H4 (cell line): ENCODE results near the gene GAPDH. TPM values are rescaled to one million over a fixed set of nuclear protein-coding genes. Genes with fewer than 3 reads are reported as not detected.

Experiments used
- DNase-seq: peaks from one replicate; pipeline ENCODE4 v3.0.0-alpha.2; 2015; ENCODE audit warnings: low spot score
- total RNA-seq: library from RNA; depleted of rRNA; stranded (reverse); fragments of >200 nt; shearing (Covaris generic); gene quantifications from 2 replicates; pipeline ENCODE4 v1.2.3, GENCODE V29; 2014

GAPDH gene
- total RNA-seq, 1 experiment from 2014 or later = 11,555 TPM

DNA sequence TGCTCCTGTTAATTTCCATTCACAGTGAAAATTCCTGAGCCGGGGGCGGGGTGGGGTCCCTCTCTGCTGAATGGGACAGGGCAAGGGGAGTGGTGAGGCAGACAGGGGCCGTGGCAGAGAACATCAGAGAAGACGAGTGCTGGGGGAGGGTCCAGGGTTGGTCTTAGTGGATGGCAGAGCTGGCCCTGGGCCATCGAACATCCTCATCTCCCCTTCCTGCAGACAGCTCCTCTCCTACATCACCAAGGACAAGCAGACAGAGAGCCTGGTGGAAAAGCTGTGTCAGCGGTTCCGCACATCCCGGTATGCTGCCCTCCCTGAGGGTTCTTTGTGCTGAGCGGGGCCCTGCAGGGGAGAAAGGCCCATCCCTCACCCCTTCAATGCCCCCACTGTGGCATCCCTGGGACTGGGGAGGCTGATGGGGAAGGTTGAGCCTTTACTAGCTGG is 5.0 kb upstream of the GAPDH start:
- DNase-seq = no peak

DNA sequence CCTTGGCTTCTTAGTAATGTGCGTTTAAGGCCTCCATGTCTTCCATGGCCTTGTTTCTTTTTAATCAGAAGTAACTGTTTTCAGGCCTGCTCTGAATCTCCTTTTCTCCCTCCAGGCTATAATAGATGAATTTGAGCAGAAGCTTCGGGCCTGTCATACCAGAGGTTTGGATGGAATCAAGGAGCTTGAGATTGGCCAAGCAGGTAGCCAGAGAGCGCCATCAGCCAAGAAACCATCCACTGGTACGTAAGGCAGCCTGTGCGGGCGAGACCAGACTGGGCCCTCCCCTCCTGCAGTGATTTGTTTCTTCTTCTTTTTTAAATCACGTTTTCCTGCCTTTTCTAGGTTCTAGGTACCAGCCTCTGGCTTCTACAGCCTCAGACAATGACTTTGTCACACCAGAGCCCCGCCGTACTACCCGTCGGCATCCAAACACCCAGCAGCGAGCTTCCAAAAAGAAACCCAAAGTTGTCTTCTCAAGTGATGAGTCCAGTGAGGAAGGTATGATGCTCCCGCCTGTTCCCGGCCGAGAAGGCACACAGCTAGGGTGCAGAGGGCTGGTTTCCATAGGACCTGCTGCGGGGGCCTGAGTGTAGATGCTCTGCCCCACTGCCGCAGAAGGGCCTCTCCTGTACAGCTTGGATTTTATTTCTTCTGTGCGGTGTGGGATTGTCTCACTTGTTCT is 3.6 kb upstream of the GAPDH start:
- no peak for DNase-seq

DNA sequence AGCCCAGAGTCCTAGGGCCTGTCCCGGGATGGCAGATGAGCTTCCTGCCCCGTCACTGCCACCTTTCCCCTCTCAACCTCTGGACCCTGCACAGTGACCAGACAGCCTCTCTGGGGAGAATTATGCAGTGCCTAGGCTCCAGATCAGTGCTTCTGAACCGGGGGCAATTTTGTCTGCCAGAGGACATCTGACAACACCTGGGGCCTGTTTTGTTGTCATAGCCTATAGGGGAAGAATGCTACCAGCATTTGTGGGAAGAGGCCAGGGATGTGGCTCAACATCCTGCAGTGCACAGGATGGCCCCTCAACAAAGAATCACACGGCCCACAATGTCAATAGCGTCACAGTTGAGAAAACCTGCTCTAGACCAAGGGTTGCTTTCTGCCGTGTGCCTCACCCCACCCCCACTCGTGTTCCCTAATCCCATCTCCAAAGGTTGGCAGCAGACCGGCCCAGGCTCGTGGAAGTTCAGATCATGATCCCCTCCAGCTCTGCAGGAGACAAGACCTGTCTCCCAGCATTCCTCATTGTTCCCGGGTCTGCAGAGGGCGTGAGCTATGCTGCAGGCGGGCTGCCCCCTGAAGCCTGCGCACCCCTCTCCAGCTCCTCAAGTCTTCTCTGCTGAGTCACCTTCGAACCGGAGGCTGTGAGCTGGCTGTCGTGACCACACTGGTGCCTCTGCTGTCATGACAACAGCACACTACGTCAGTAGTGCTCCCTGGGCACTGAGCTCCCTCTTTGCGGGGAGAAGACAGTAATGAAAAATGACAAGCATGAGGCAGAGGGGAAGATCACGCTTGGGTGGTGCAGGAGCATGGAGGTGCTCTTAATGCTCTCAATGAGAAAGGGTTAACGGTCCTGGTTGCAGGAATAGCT is 2.0 kb upstream of the GAPDH start:
- DNase-seq = peak; percentile 99

DNA sequence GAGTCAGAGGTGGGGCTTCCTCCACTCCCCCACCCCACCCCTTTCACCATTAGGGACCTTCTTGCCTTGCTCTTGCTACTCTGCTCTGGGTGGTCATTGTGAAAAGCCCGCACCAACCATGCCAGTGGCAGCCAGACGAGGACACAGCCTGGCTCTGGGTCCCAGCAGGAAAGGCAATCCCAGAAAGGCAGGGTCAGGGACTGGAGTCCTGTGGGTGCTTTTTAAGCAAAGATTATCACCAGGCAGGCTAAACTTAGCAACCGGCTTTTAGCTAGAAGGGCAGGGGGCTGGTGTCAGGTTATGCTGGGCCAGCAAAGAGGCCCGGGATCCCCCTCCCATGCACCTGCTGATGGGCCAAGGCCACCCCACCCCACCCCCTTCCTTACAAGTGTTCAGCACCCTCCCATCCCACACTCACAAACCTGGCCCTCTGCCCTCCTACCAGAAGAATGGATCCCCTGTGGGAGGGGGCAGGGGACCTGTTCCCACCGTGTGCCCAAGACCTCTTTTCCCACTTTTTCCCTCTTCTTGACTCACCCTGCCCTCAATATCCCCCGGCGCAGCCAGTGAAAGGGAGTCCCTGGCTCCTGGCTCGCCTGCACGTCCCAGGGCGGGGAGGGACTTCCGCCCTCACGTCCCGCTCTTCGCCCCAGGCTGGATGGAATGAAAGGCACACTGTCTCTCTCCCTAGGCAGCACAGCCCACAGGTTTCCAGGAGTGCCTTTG is 1.2 kb upstream of the GAPDH start:
- DNase-seq = peak; percentile 91

DNA sequence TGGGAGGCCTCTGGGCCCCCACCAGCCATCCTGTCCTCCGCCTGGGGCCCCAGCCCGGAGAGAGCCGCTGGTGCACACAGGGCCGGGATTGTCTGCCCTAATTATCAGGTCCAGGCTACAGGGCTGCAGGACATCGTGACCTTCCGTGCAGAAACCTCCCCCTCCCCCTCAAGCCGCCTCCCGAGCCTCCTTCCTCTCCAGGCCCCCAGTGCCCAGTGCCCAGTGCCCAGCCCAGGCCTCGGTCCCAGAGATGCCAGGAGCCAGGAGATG is 729 bp upstream of the GAPDH start:
- no peak for DNase-seq

DNA sequence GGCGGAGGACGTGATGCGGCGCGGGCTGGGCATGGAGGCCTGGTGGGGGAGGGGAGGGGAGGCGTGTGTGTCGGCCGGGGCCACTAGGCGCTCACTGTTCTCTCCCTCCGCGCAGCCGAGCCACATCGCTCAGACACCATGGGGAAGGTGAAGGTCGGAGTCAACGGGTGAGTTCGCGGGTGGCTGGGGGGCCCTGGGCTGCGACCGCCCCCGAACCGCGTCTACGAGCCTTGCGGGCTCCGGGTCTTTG is 303 bp downstream of the GAPDH start:
- DNase-seq = no peak

- DNase-seq = peak; percentile 65
Observed at GRCh38 chr12:6534945-6535696, 804 bp downstream of the GAPDH start.

DNA sequence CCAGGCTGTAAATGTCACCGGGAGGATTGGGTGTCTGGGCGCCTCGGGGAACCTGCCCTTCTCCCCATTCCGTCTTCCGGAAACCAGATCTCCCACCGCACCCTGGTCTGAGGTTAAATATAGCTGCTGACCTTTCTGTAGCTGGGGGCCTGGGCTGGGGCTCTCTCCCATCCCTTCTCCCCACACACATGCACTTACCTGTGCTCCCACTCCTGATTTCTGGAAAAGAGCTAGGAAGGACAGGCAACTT is 1.3 kb downstream of the GAPDH start:
- no peak for DNase-seq

GRCh38 chr12:6535960-6536847 is 1.9 kb downstream of the GAPDH start:
- no peak for DNase-seq

DNA sequence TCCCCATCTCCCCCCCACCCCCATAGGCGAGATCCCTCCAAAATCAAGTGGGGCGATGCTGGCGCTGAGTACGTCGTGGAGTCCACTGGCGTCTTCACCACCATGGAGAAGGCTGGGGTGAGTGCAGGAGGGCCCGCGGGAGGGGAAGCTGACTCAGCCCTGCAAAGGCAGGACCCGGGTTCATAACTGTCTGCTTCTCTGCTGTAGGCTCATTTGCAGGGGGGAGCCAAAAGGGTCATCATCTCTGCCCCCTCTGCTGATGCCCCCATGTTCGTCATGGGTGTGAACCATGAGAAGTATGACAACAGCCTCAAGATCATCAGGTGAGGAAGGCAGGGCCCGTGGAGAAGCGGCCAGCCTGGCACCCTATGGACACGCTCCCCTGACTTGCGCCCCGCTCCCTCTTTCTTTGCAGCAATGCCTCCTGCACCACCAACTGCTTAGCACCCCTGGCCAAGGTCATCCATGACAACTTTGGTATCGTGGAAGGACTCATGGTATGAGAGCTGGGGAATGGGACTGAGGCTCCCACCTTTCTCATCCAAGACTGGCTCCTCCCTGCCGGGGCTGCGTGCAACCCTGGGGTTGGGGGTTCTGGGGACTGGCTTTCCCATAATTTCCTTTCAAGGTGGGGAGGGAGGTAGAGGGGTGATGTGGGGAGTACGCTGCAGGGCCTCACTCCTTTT is 2.7 kb downstream of the GAPDH start:
- no peak for DNase-seq

DNA sequence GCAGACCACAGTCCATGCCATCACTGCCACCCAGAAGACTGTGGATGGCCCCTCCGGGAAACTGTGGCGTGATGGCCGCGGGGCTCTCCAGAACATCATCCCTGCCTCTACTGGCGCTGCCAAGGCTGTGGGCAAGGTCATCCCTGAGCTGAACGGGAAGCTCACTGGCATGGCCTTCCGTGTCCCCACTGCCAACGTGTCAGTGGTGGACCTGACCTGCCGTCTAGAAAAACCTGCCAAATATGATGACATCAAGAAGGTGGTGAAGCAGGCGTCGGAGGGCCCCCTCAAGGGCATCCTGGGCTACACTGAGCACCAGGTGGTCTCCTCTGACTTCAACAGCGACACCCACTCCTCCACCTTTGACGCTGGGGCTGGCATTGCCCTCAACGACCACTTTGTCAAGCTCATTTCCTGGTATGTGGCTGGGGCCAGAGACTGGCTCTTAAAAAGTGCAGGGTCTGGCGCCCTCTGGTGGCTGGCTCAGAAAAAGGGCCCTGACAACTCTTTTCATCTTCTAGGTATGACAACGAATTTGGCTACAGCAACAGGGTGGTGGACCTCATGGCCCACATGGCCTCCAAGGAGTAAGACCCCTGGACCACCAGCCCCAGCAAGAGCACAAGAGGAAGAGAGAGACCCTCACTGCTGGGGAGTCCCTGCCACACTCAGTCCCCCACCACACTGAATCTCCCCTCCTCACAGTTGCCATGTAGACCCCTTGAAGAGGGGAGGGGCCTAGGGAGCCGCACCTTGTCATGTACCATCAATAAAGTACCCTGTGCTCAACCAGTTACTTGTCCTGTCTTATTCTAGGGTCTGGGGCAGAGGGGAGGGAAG is 3.5 kb downstream of the GAPDH start:
- peak; percentile 81 for DNase-seq

- DNase-seq = peak; percentile 77
Observed at GRCh38 chr12:6538420-6539313, 4.3 kb downstream of the GAPDH start.

DNA sequence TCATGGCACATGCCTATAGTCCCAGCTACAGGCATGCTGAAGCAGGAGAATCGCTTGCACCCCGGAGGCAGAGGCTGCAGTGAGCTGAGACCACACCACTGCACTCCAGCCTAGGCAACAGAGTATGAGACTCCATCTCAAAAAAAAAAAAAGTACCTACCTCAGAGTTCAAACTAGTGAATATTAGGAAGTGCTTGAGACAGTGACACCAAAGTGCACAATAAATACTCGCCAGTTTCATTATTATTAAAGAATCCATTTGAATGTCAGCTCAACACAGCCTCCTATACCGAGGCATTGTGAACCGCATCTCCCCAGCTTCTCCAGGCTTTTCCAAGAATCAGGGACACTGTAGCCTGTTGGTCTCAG is 5.0 kb downstream of the GAPDH start:
- DNase-seq = no peak

DNA sequence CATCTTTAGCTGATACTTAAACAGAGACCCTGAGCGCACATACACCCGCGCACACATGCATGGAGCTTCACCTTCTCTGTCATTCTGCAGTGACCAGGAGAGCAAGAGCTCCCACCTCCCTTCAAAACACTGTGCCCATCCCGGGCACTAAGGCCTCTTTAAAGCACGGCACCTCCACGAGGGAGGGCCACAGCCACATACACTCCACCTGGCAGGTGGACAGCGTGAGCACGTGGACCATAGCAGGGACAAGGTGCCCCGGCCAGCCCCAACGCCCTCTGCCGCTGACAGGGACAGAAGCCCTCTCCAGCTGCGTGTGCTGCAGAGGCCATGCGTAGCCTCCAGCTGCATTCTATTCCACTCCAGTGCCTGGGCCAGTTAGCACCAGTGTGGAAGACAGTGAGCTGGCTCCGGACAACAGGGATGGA is 5.4 kb downstream of the GAPDH start:
- no peak for DNase-seq

DNA sequence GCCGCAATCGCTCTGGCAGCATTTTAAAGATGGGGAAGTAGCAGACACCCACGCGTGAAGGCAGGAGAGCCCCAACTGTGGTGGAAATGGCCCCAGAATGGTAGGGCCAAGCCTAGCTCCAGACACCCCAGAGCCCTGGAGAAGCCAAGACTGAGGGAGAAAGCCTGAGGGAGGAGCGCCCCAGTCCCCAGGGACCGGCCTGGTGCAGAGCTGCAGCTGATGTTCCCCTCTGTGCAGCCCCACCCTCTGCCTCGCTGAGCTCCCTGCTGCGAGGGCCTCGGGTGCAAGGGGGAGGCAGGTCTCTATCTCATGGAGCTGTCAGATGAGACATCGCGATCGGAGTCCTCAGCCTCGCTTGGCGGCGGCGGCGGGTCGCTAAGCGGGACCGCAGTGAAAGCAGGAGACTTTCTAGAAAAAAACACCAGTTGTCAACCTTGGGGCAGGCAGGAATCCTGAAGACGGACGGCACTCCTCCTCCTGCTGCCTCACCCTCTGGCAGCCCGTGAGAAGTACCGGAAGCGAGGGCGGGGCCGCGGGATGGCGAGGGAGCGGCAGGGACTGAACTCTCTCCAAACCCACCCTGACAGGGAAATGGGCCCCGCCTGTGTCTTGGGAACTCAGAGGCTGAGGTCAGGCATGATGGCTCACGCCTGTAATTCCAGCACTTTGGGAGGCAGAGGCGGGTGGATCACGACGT is 6.0 kb downstream of the GAPDH start:
- DNase-seq = peak; percentile 97

DNA sequence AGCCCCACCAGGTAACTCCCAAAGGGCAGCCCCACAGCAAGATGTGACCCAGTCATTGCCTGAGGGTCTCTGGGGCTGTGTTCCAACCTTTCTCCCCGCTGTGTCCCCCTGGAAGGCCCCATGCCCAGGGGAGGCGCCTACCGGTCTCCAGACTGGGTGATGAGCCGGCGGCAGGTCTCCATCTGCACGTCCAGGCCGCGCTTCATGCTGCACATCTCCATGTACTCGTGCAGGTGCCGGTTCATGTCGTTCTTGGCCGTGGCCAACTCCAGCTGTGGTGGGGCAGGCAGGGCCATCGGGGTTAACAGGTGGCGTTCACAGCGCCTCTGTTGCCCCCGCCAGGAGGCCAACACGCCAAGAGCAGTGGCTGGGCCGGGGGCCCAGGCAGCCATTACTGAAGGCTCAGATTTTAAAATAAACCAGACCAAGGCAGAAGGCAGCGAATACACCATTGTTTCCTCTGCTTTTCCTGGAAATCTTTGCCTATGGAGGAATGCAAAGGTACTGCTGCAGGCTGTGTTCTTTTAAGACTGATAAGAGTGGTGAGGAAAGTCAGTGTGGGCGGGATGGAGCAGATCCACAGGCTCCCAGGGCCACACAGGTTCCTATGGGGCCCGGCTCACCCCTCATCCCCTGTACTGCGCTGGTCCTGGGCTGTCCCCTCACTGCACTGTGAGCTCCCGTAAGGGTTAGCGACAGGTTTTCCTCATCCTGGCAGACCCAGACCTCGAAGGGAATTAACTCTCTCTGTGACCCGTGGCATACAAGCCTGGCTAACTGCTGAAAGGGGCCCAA is 7.3 kb downstream of the GAPDH start:
- DNase-seq = no peak

DNA sequence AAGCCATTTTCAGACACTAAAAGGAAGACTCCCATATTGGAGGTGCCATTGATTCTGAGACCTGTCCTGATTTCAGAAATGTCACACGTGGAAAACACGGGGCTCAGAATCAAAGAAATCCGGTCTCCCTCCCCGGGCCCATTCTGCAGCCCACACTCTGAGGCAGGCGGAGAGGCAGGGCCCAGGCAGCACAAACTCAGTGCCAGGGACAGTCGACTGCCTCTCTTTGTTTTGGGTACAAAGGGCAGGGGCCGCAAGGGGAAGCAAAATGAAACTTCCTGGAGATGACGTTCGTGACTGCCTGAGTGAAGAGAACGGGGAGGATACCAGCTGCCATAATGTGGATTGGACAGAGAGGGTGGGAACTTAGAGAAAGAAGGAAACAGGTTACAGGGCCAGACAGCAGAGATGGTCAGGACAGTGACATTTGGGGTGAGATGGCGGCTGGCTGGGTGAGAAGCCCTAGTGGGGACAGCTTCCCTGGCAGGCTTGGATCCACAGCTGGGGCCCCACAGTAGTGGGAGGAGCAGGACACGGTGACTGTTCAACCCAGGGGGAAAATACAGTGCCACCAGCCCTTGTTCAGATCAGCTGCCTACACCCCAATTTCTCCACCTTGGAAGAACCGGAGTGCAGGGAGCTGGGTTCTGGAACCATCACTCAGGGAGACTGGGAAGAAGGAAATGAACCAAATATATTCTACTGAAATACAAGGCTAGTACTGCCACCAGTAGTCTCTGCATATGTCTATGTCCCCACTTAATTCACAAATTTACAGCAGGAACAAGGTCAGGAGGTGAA is 8.1 kb downstream of the GAPDH start:
- DNase-seq = no peak
